Neural progenitor cell (in vitro differentiated cells): ENCODE measurements around the gene IPCEF1.

Experiments used
- EZH2 ChIP-seq: fragments of 200-600 bp; sonication (generic); IDR thresholded peaks from 2 replicates; pipeline ENCODE4 v1.6.1; 2017; ENCODE audit warnings: antibody characterized with exemption, mild to moderate bottlenecking, moderate library complexity
- EZH2phosphoT487 ChIP-seq: fragments of 200-600 bp; sonication (generic); IDR thresholded peaks from 2 replicates; pipeline ENCODE4 v1.6.1; 2017; ENCODE audit warnings: antibody characterized with exemption
- TF ChIP-seq, protein P1 (sequence below): fragments of 200-600 bp; sonication (generic); IDR thresholded peaks from 2 replicates; pipeline ENCODE4 v1.5.1; 2017; ENCODE audit warnings: antibody characterized with exemption, mild to moderate bottlenecking

DNA sequence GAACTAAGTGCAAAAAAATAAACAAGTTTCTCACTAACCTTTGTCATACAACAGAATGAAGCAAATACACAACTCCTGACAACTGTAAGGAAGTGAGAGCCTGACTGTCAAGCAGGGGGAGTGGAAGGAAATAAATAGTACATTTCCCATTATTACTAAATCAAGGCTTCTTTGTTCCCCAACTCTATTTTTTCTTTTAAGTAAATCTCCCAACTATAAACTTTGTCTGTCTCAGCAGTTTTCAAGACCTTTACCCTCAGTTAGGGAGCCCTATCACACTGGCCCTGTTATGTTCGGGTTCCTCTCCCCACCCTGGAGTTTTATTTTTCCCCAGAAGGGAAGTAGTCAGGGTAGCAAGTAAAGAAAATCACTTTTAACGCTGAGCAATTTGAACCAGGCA, 24.1 kb upstream of the IPCEF1 start:
- TF ChIP-seq, protein P1, sequence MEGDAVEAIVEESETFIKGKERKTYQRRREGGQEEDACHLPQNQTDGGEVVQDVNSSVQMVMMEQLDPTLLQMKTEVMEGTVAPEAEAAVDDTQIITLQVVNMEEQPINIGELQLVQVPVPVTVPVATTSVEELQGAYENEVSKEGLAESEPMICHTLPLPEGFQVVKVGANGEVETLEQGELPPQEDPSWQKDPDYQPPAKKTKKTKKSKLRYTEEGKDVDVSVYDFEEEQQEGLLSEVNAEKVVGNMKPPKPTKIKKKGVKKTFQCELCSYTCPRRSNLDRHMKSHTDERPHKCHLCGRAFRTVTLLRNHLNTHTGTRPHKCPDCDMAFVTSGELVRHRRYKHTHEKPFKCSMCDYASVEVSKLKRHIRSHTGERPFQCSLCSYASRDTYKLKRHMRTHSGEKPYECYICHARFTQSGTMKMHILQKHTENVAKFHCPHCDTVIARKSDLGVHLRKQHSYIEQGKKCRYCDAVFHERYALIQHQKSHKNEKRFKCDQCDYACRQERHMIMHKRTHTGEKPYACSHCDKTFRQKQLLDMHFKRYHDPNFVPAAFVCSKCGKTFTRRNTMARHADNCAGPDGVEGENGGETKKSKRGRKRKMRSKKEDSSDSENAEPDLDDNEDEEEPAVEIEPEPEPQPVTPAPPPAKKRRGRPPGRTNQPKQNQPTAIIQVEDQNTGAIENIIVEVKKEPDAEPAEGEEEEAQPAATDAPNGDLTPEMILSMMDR = no peak
- TF ChIP-seq EZH2phosphoT487 (no peak), EZH2 (no peak)
